ENCODE data around the gene SMIM15.

DNA sequence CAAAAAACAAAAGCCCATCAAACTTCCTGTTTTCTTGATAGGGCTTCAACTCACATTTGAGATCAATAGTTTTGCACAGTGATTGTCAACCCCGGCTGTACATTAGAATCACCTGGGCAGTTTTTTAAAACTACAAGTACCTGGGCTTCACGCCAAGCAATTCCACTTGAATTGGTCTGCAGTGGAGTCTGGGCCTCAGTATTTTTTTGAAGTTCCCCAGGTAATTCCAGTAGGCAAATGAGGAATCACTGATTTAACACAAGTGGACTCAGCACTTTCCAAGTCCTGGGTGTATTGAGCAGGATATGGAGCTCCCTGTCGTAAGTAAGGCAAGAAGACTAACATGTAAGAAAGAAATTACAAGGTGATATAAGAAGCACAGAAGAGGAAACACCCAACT, 14.8 kb upstream of the SMIM15 start:
- TF ChIP-seq, protein P1, sequence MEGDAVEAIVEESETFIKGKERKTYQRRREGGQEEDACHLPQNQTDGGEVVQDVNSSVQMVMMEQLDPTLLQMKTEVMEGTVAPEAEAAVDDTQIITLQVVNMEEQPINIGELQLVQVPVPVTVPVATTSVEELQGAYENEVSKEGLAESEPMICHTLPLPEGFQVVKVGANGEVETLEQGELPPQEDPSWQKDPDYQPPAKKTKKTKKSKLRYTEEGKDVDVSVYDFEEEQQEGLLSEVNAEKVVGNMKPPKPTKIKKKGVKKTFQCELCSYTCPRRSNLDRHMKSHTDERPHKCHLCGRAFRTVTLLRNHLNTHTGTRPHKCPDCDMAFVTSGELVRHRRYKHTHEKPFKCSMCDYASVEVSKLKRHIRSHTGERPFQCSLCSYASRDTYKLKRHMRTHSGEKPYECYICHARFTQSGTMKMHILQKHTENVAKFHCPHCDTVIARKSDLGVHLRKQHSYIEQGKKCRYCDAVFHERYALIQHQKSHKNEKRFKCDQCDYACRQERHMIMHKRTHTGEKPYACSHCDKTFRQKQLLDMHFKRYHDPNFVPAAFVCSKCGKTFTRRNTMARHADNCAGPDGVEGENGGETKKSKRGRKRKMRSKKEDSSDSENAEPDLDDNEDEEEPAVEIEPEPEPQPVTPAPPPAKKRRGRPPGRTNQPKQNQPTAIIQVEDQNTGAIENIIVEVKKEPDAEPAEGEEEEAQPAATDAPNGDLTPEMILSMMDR (IDR thresholded peaks at IDR 0.05), result no peak
- no peak for TF ChIP-seq POLR2A (IDR thresholded peaks at IDR 0.05)
- TF ChIP-seq POLR2AphosphoS5 (IDR thresholded peaks at IDR 0.05; ENCODE audit: insufficient read depth in 1 of 2, low read depth in 1 of 2), result no peak

All from vagina (tissue), 2 donors.